NT2/D1 (cell line): ENCODE measurements around the gene C2orf80.
"Not testable (repeated sequence)": the region's sequence is repeated elsewhere in the genome, so short reads cannot be mapped to it uniquely, and the experiment has no call there.

Experiments used
- DNase-seq: peaks from one replicate; pipeline ENCODE4 v3.0.0-alpha.2; 2011; ENCODE audit warnings: low read depth, low spot score
- H3K27me3 ChIP-seq: 2 replicates; pipeline ENCODE4 v1.6.0; 2011; ENCODE audit warnings: mild to moderate bottlenecking; ENCODE audit not compliant: insufficient read length, insufficient read depth
- H3K36me3 ChIP-seq: 2 replicates; pipeline ENCODE4 v1.6.1; 2011; ENCODE audit warnings: mild to moderate bottlenecking, low read length, mixed read lengths; ENCODE audit not compliant: insufficient read depth, insufficient read length
- H3K4me1 ChIP-seq: 2 replicates; pipeline ENCODE4 v1.5.1; 2011; ENCODE audit not compliant: insufficient read depth, insufficient read length
- H3K4me3 ChIP-seq: 2 replicates; pipeline ENCODE4 v1.5.1; 2011; ENCODE audit warnings: low read depth; ENCODE audit not compliant: insufficient read length
- H3K9ac ChIP-seq: 2 replicates; pipeline ENCODE4 v1.6.0; 2011; ENCODE audit warnings: low read depth; ENCODE audit not compliant: insufficient read length
- H3K9me3 ChIP-seq: 2 replicates; pipeline ENCODE4 v1.5.1; 2011; ENCODE audit warnings: mild to moderate bottlenecking, low read length; ENCODE audit not compliant: insufficient read depth
- SUZ12 ChIP-seq: IDR thresholded peaks from 2 replicates; pipeline ENCODE4 v1.6.1; 2011; ENCODE audit not compliant: insufficient read length, insufficient read depth; ENCODE audit errors: extremely low read depth
- YY1 ChIP-seq: IDR thresholded peaks from 2 replicates; pipeline ENCODE4 v1.6.1; 2011; ENCODE audit not compliant: insufficient read length, insufficient read depth
- ZNF274 ChIP-seq: IDR thresholded peaks from 2 replicates; pipeline ENCODE4 v1.6.1; 2011; ENCODE audit warnings: mild to moderate bottlenecking, low read depth, low read length

C2orf80 gene

GRCh38 chr2:208189810-208190503 is at the start of gene C2orf80:
TSS of gene C2orf80 (minus strand) at chr2:208190030. CDS start at chr2:208186986, 3,044 bp downstream.
- DNase-seq, result no peak

GRCh38 chr2:208235860-208236259 is 46.0 kb upstream of the C2orf80 start:
- Histone ChIP-seq H3K9ac (no peak overlapping the region), H3K9me3 (no peaks in the 10 kb centered on the region), H3K27me3 (no peaks in the 10 kb centered on the region), H3K4me1 (no peaks in the 10 kb centered on the region), H3K4me3 (no peak overlapping the region), H3K36me3 (peaks cover 40% of the 10 kb centered on the region)
- TF ChIP-seq YY1 (no peak), ZNF274 (no peak), SUZ12 (no peak)
- no peak for DNase-seq

More at GRCh38 chr2:208189810-208190503, at the start of gene C2orf80:
- H3K36me3 ChIP-seq, result no peaks in the 10 kb centered on the region
- H3K27me3 ChIP-seq, result no peaks in the 10 kb centered on the region
- no peaks in the 10 kb centered on the region for H3K9me3 ChIP-seq
- no peaks in the 10 kb centered on the region for H3K4me1 ChIP-seq
- H3K4me3 ChIP-seq, result no peak within 1 kb of the TSS
- no peak within 1 kb of the TSS for H3K9ac ChIP-seq
- no peak for TF ChIP-seq YY1
- no peak for TF ChIP-seq SUZ12
- TF ChIP-seq ZNF274, result no peak

DNA sequence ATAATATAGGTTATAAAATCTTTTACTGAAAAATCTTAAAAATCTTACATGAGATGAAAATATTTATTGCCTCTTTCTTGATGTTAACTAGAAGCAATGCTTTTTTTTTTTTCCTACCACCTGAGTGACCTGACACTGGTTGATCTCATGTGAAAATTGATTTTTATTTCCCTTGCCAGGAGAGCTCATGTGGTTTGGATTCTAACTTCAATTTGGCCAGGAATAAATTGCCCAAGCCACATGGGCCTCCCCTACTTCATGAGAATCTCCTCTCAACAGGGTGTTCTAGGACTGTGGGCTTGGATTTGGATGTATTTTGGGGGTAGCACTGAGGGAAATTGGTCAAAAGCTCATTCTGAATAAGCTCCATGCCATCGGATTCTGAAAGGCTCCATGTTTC is 45.0 kb upstream of the C2orf80 start:
- Histone ChIP-seq H3K4me3 (no peak overlapping the region), H3K9me3 (no peaks in the 10 kb centered on the region), H3K27me3 (no peaks in the 10 kb centered on the region), H3K4me1 (no peaks in the 10 kb centered on the region), H3K9ac (no peak overlapping the region), H3K36me3 (peaks cover 30% of the 10 kb centered on the region)
- no peak for TF ChIP-seq SUZ12
- TF ChIP-seq YY1, result no peak
- no peak for TF ChIP-seq ZNF274
- no peak for DNase-seq

DNA sequence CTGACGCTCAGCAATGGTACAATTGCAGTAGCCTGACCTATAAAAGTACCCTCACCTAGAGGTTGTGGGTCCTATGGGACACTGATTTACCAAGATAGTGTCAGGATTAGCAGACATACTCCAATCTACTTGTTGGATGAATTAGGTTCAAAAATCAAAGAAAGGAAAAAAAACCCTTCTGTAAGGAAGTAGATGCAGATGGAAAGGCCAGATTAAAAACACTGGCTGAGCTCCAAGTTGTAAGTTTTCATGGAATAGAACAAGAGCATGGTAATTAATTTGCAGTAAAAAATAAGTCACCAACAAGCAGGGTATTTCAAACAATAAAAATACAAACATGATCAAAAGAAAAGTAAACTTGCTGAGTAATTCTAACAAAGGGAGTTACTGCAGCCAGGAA is 38.6 kb upstream of the C2orf80 start:
- Histone ChIP-seq H3K9me3 (peaks cover 12% of the 10 kb centered on the region; the same call in 1 of the 2 replicates), H3K36me3 (no peaks in the 10 kb centered on the region), H3K4me1 (no peaks in the 10 kb centered on the region), H3K27me3 (no peaks in the 10 kb centered on the region), H3K4me3 (no peak overlapping the region), H3K9ac (no peak overlapping the region)
- DNase-seq, result no peak
- TF ChIP-seq ZNF274 (no peak), YY1 (no peak), SUZ12 (no peak)

GRCh38 chr2:208227581-208228232 is 37.9 kb upstream of the C2orf80 start:
- H3K9me3 ChIP-seq, result peaks cover 12% of the 10 kb centered on the region; the same call in 1 of the 2 replicates
- TF ChIP-seq SUZ12 (no peak), ZNF274 (no peak), YY1 (no peak)
- H3K4me3 ChIP-seq, result no peak overlapping the region
- H3K9ac ChIP-seq, result no peak overlapping the region
- DNase-seq, result no peak
- no peaks in the 10 kb centered on the region for H3K36me3 ChIP-seq
- H3K4me1 ChIP-seq, result no peaks in the 10 kb centered on the region
- H3K27me3 ChIP-seq, result no peaks in the 10 kb centered on the region

DNA sequence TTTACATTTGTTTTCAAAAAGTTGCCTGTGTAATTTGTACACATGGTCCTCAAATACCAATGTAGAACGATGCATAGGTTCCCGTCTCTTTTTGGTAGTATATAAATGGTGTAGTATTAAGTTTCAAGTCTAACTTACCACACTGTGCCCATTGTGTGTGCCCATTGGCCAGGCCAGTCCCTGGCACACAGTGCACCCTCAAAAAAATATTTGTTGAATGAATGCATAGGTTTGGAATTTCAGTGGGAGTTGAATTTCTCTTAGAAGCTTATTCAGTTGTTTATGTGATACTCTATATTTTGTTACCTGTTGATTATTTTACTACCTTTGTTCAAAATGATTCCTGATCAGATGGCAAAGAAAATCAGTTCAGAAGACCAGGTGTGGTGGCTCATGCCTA is 35.0 kb upstream of the C2orf80 start:
- no peak for TF ChIP-seq ZNF274
- no peak for TF ChIP-seq SUZ12
- TF ChIP-seq YY1, result no peak
- Histone ChIP-seq H3K4me1 (no peaks in the 10 kb centered on the region), H3K36me3 (no peaks in the 10 kb centered on the region), H3K27me3 (no peaks in the 10 kb centered on the region), H3K4me3 (no peak overlapping the region), H3K9me3 (peaks cover 16% of the 10 kb centered on the region; the same call in 1 of the 2 replicates), H3K9ac (no peak overlapping the region)
- no peak for DNase-seq

DNA sequence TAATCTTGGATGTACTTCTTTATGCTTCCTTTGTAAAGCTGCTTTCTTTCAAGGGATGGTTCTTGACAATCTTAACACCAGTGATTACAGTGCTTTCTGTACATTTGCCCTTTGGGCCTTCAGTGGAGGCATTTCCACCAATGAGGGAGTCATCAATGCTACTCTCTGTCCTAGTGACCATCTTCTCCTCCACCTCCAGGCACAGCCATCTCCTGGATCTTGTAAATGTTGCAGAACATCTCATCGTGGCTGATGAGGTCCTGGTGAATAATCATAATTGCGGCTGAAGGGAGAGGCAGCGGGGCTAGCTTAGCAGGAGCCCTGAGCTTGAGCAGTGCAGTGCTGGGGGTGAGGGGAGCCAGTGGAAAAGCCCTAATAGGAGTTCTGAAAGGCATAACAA is 32.5 kb upstream of the C2orf80 start:
- DNase-seq, result no peak

DNA sequence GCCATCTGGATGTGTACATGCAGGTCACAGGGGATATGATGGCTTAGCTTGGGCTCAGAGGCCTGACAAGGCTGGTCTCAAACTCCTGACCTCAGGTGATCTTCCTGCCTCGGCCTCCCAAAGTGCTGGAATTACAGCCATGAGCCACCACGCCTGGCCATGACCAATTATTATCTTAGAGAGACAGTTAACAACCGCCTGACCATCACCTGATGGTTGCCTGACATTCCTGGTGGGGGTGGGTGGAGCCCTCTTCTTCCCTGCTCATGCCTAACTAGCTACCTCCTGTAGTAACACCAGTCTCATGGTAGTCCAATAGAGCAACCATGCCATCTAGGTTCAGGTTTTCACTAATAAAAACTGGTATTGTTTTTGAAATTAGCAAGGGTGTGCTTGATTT is 32.0 kb upstream of the C2orf80 start:
- not testable (repeated sequence) for H3K4me3 ChIP-seq, H3K9me3 ChIP-seq, H3K36me3 ChIP-seq, H3K9ac ChIP-seq, H3K4me1 ChIP-seq, DNase-seq, H3K27me3 ChIP-seq

More for the DNA sequence above, 32.5 kb upstream of the C2orf80 start:
- Histone ChIP-seq H3K4me1 (no peaks in the 10 kb centered on the region), H3K9me3 (peaks cover 7% of the 10 kb centered on the region; the same call in 1 of the 2 replicates), H3K36me3 (no peaks in the 10 kb centered on the region), H3K9ac (no peak overlapping the region), H3K4me3 (no peak overlapping the region), H3K27me3 (no peaks in the 10 kb centered on the region)
- TF ChIP-seq YY1, result no peak
- TF ChIP-seq ZNF274, result no peak
- no peak for TF ChIP-seq SUZ12
